ENCODE results near the gene SLC19A1.

Gene SLC19A1

GRCh38 chr21:45558044-45558721 is 15.9 kb upstream of the SLC19A1 start:
- no peak for DNase-seq

- DNase-seq, result no peak
Observed at GRCh38 chr21:45557616-45558043, 15.4 kb upstream of the SLC19A1 start.

GRCh38 chr21:45556645-45557615 is 14.7 kb upstream of the SLC19A1 start:
- no peak for DNase-seq

- DNase-seq, result no peak
Observed at GRCh38 chr21:45556302-45556644, 14.0 kb upstream of the SLC19A1 start.

GRCh38 chr21:45555557-45556301 is 13.5 kb upstream of the SLC19A1 start:
- DNase-seq, result peak in 1 of 2 experiments; percentile 11

GRCh38 chr21:45555251-45555556 is 13.0 kb upstream of the SLC19A1 start:
- DNase-seq, result no peak

- DNase-seq, result peak; percentile 12 to 47
Observed at GRCh38 chr21:45554477-45555175, 12.4 kb upstream of the SLC19A1 start.

- no peak for DNase-seq
Observed at GRCh38 chr21:45552696-45553391, 10.6 kb upstream of the SLC19A1 start.

- no peak for DNase-seq
Observed at GRCh38 chr21:45551783-45552695, 9.8 kb upstream of the SLC19A1 start.

- DNase-seq, result no peak
Observed at GRCh38 chr21:45551316-45551715, 9.1 kb upstream of the SLC19A1 start.

- DNase-seq, result no peak
Observed at GRCh38 chr21:45550522-45551210, 8.4 kb upstream of the SLC19A1 start.

GRCh38 chr21:45549626-45550463 is 7.6 kb upstream of the SLC19A1 start:
- DNase-seq, result no peak

GRCh38 chr21:45548711-45549491 is 6.7 kb upstream of the SLC19A1 start:
- DNase-seq, result no peak

GRCh38 chr21:45547545-45547900 is 5.3 kb upstream of the SLC19A1 start:
- DNase-seq, result no peak

GRCh38 chr21:45546636-45547544 is 4.7 kb upstream of the SLC19A1 start:
- DNase-seq, result no peak

- DNase-seq, result no peak
Observed at GRCh38 chr21:45545691-45546531, 3.7 kb upstream of the SLC19A1 start.

- no peak for DNase-seq
Observed at GRCh38 chr21:45545236-45545570, 3.0 kb upstream of the SLC19A1 start.

Measured in SHP77 (cell line).